SIG-M5 treated with dmso at 0.1 percent for 504 hours (cell line): ENCODE results near the gene PBRM1.

Experiments used
- DNase-seq: peaks from one replicate; lab custom pipeline; 2025; ENCODE audit not compliant: unreplicated experiment; lab: John Stamatoyannopoulos, UW

PBRM1 gene

GRCh38 chr3:52525680-52526561 lies 159.8 kb downstream of the PBRM1 start:
- no peak for DNase-seq

DNA sequence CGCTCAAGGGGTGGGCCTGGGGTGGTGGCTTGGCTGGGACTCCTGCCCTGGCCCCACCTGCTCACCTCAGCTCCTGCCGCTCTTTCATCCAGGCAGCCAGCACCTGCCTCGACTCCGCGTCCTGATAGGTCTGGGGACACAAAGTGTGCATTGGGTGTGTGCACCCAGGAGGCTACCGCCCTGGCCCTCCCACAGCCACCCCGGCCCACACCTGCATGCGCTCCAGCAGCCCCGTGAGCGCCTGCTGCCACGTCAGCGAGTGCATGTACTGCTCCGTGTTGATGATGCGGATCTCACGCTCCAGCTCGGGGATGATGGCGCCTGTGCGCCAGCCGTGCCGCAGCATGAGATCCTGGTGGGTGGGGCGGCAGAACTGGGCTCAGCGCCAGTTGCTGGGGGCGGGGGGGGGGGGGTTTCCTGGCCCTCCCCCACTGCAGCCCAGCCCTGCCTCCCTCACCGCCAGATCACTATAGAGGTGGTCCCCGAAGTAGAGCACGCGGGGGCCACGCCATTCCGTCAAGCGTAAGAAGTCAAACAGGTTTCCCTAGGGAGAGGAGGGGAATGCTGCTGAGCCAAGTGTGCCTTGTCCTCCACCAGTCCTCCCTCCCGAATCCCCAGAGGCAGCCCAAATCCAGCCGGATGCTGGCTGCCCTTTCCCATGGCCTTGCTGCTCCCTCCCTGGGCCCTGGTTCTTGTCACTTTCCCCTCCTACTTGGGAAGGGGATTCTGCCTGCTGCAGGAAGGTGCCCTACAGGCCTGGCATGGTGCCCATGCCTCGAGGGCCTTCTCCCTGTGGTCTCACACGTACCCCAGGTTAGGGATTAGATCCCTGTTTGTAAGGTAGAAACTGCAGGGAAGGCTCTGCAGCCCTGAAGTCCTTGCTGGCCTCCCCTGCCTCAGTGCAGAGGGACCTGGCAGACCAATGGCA lies 160.7 kb downstream of the PBRM1 start:
- DNase-seq = no peak

DNA sequence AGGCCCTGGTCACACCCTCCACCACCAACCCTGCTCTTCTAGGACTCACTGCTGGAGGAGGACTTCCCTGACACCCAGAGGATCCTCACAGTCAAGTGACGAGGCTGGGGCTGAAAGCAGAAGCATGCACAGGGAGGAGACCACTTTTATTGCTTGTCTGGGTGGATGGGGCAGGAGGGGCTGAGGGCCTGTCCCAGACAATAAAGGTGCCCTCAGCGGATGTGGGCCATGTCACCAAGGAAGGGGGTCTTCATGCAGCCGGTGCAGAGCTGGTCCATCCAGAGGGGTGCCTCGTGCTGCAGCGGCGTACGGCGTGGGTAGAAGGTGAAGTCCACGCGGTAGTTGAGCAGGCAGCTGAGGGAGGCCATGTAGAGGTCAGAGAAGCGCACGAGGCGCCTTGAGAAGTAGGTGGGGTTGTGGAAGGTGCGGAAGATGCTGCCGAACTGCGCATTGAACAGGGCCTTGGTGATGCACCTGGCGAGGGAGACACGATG lies 161.4 kb downstream of the PBRM1 start:
- DNase-seq = no peak

DNA sequence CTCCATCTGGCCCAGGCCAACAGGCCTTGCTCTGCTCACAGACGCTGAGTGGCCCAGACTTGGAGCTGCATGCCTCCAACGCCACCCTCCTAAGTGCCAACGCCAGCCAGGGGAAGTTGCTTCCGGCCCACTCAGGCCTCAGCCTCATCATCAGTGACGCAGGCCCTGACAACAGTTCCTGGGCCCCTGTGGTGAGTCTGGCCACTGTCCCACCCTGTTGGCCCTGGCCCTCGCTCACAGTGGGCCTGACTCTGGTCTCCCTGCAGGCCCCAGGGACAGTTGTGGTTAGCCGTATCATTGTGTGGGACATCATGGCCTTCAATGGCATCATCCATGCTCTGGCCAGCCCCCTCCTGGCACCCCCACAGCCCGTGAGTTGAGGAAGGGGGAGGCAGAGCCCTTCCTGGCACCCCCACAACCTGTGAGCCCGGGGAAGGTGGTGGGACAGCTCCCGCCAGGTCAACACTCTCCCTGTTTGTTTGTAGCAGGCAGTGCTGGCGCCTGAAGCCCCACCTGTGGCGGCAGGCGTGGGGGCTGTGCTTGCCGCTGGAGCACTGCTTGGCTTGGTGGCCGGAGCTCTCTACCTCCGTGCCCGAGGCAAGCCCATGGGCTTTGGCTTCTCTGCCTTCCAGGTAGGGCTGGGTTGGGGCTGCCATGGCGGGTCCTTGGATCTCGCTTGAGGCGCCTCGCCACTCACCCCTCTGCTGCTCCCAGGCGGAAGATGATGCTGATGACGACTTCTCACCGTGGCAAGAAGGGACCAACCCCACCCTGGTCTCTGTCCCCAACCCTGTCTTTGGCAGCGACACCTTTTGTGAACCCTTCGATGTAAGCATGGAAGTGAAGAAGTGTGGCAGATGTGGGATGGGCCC lies 162.1 kb downstream of the PBRM1 start:
- no peak for DNase-seq

- DNase-seq = no peak
Measured at GRCh38 chr3:52522651-52523251, 163.0 kb downstream of the PBRM1 start.

DNA sequence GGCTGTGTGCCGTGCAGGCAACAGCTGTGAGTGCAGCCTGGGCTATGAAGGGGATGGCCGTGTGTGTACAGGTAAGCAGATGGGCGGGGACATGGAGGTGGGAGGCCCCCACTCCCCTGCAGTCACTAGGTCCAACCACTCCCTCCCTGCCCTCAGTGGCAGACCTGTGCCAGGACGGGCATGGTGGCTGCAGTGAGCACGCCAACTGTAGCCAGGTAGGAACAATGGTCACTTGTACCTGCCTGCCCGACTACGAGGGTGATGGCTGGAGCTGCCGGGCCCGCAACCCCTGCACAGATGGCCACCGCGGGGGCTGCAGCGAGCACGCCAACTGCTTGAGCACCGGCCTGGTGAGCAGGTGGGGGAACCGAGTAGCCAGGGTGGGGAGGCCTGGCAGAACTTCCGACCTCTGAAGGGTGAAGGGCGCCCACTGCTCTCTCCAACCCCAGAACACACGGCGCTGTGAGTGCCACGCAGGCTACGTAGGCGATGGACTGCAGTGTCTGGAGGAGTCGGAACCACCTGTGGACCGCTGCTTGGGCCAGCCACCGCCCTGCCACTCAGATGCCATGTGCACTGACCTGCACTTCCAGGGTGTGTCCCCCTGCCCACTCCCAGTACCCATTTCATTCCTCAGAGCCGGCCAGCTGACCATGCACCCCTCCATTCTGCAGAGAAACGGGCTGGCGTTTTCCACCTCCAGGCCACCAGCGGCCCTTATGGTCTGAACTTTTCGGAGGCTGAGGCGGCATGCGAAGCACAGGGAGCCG lies 163.6 kb downstream of the PBRM1 start:
- no peak for DNase-seq

DNA sequence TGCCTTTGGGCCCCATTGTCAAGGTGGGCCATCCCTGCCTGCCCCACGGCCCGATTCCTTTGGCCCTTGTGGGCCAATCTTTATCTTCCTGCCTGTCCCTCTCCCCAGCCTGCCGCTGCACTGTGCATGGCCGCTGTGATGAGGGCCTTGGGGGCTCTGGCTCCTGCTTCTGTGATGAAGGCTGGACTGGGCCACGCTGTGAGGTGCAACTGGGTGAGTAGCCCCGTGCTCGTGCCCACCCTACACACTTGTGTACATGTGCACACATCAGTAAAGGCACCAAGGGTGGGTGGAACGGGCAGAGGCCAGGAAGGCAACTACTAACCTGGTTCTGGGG lies 164.3 kb downstream of the PBRM1 start:
- DNase-seq = no peak

DNA sequence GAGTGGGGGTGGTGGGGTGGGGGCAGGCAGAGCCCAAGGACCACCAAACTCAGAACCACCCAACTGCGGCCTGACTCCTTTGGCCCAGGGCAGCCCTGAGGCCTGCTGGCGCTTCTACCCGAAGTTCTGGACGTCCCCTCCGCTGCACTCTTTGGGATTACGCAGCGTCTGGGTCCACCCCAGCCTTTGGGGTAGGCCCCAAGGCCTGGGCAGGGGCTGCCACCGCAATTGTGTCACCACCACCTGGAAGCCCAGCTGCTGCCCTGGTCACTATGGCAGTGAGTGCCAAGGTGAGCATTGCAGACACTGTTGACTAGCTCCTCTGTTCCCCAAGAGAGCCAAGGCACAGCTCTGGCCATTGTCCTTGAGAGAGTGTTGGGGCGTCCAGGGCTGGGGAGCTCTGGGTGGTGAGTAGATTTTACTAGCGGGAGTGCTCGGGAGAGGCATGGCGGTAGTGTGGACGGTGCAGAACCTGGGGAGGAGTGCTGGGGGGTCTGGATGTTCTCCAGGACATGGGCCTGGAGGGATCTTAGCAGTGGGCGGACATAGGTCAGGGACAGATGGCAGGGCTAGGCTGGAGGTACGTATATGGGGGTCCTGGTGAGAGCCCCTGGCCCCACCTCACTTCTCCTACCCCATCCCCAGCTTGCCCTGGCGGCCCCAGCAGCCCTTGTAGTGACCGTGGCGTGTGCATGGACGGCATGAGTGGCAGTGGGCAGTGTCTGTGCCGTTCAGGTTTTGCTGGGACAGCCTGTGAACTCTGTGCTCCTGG lies 164.8 kb downstream of the PBRM1 start:
- no peak for DNase-seq

GRCh38 chr3:52520141-52520667 lies 165.5 kb downstream of the PBRM1 start:
- DNase-seq = no peak

DNA sequence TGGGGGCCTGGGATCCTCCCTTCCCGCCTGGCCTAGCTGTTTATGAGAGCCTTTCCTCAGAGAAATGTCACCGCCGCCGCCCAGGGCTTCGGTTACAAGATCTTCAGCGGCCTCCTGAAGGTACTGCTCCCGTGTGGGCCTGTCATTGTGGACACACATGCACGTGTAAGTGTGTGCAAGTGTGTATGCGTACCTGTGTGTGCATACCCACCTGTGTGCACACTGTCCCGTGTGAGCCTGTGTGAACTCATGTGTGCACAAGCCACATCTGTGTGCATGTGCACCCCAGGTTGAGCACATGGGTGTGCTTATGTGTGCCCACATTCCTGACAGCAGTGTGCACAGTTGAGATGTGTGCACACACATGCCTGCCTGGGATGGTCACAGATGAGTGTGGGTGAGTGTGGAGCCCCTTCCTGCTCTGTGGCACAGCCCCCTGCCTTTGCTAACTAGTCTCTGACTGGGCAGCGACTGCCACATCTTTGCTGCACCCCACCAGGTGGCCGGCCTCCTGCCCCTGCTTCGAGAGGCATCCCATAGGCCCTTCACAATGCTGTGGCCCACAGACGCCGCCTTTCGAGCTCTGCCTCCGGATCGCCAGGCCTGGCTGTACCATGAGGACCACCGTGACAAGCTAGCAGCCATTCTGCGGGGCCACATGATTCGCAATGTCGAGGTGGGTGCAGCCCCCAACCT lies 166.1 kb downstream of the PBRM1 start:
- DNase-seq = no peak

- no peak for DNase-seq
Measured at GRCh38 chr3:52518723-52519444, 166.8 kb downstream of the PBRM1 start.

- DNase-seq = no peak
Measured at GRCh38 chr3:52517796-52518722, 167.7 kb downstream of the PBRM1 start.

GRCh38 chr3:52516509-52517195 lies 169.1 kb downstream of the PBRM1 start:
- DNase-seq = no peak

DNA sequence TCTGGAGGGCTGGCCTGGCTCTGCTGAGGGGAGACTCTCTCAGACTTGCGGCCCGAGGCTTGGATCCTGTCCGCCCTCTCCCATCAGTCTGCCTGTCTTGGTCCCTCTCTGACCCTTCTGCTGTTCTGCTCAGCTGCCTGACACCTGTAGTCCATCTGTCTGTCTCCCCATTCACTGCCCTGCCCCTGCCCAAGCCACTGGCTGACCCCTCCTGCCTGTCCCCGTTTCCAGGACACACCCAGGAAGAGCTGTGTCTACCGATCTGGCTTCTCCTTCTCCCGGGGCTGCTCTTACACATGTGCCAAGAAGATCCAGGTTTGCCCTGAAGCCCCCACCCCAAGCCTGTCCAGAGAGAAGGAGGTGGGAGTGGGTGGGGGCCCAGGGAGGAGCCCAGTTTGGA lies 170.5 kb downstream of the PBRM1 start:
- no peak for DNase-seq

DNA sequence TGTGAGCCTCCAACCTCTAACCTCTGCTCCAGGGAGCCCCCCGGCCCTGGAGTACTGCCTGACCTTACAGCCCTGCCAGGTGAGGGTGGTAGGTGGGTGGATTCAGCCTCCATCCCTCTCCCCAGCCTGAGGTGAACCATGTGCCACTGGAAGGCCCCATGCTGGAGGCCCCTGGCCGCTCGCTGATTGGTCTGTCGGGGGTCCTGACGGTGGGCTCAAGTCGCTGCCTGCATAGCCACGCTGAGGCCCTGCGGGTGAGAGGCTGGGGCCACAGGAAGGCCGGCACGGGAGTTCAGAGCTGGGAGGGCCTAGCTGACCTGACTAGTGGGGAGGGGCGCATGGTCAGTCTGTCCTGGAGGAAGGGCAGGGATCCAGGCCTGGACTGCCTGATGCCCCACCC lies 171.1 kb downstream of the PBRM1 start:
- DNase-seq = no peak

- no peak for DNase-seq
Measured at GRCh38 chr3:52513281-52513680, 172.4 kb downstream of the PBRM1 start.
